Mucosa of rectum (tissue), 2 donors: ENCODE data around the gene HPCAL1.

Experiments used
- H3K27ac ChIP-seq, 2 donors: one replicate each; pipeline ENCODE4 v1.7.0; 2013; ENCODE audit warnings: inconsistent platforms in 2 of 2, low read depth in 2 of 2, low read length in 2 of 2
- H3K27me3 ChIP-seq, 2 donors: one replicate each; pipeline ENCODE4 v1.7.0; 2013; ENCODE audit warnings: low read length in 2 of 2; ENCODE audit not compliant: control insufficient read depth in 2 of 2, insufficient read depth in 2 of 2
- H3K36me3 ChIP-seq, 2 donors: one replicate each; pipeline ENCODE4 v1.7.0; 2013; ENCODE audit warnings: low read length in 2 of 2; ENCODE audit not compliant: control insufficient read depth in 2 of 2, insufficient read depth in 2 of 2
- H3K4me1 ChIP-seq, 2 donors: one replicate each; pipeline ENCODE4 v1.7.0; 2013; ENCODE audit warnings: low read length in 2 of 2, mild to moderate bottlenecking in 1 of 2; ENCODE audit not compliant: control insufficient read depth in 2 of 2, insufficient read depth in 2 of 2
- H3K4me3 ChIP-seq, 2 donors: one replicate each; pipeline ENCODE4 v1.7.0; 2013; ENCODE audit warnings: low read length in 2 of 2
- H3K9ac ChIP-seq, 2 donors: one replicate each; pipeline ENCODE4 v1.7.0; 2013; ENCODE audit warnings: low read length in 2 of 2, low read depth in 1 of 2, mild to moderate bottlenecking in 1 of 2
- H3K9me3 ChIP-seq, 2 donors: one replicate each; pipeline ENCODE4 v1.7.0; 2013; ENCODE audit warnings: low read length in 2 of 2; ENCODE audit not compliant: control insufficient read depth in 2 of 2
- donor health status: healthy.
- donor health status: Normal muscosa, but diverticular disease.

Gene HPCAL1

GRCh38 chr2:10269711-10270610 is 32.7 kb upstream of the HPCAL1 start:
- Histone ChIP-seq H3K27me3 (no peaks in the 10 kb centered on the region), H3K9me3 (no peaks in the 10 kb centered on the region), H3K4me3 (peak overlapping the region in 1 of 2 donors; percentile 7), H3K4me1 (peaks cover 15 to 31% of the 10 kb centered on the region in 2 donors), H3K27ac (peak overlapping the region; percentile 75 to 79), H3K36me3 (no peaks in the 10 kb centered on the region), H3K9ac (peak overlapping the region in 1 of 2 donors; percentile 61)

- Histone ChIP-seq H3K9me3 (no peaks in the 10 kb centered on the region), H3K36me3 (no peaks in the 10 kb centered on the region), H3K27ac (peak overlapping the region in 1 of 2 donors; percentile 6), H3K4me1 (peaks cover 15 to 23% of the 10 kb centered on the region in 2 donors), H3K27me3 (no peaks in the 10 kb centered on the region), H3K4me3 (no peak overlapping the region), H3K9ac (no peak overlapping the region)
Observed at GRCh38 chr2:10271509-10271908, 31.2 kb upstream of the HPCAL1 start.

- no peaks in the 10 kb centered on the region for H3K36me3 ChIP-seq
- H3K9me3 ChIP-seq: no peaks in the 10 kb centered on the region
- no peak overlapping the region for H3K9ac ChIP-seq
- H3K27me3 ChIP-seq: no peaks in the 10 kb centered on the region
- no peak overlapping the region for H3K27ac ChIP-seq
- peaks cover 15 to 23% of the 10 kb centered on the region in 2 donors for H3K4me1 ChIP-seq
- no peak overlapping the region for H3K4me3 ChIP-seq
Observed at GRCh38 chr2:10271946-10272345, 30.8 kb upstream of the HPCAL1 start.

- no peak overlapping the region for H3K9ac ChIP-seq
- no peaks in the 10 kb centered on the region for H3K9me3 ChIP-seq
- H3K4me3 ChIP-seq: no peak overlapping the region
- peaks cover 15 to 17% of the 10 kb centered on the region in 2 donors for H3K4me1 ChIP-seq
- no peaks in the 10 kb centered on the region for H3K36me3 ChIP-seq
- H3K27ac ChIP-seq: no peak overlapping the region
- no peaks in the 10 kb centered on the region for H3K27me3 ChIP-seq
Observed at GRCh38 chr2:10272464-10272863, 30.2 kb upstream of the HPCAL1 start.

GRCh38 chr2:10273215-10274175 is 29.2 kb upstream of the HPCAL1 start:
- H3K27ac ChIP-seq: no peak overlapping the region
- peaks cover 15 to 19% of the 10 kb centered on the region in 2 donors for H3K4me1 ChIP-seq
- no peak overlapping the region for H3K4me3 ChIP-seq
- H3K9ac ChIP-seq: no peak overlapping the region
- H3K36me3 ChIP-seq: no peaks in the 10 kb centered on the region
- no peaks in the 10 kb centered on the region for H3K9me3 ChIP-seq
- H3K27me3 ChIP-seq: no peaks in the 10 kb centered on the region

GRCh38 chr2:10274376-10274775 is 28.3 kb upstream of the HPCAL1 start:
- Histone ChIP-seq H3K4me1 (peaks cover 15 to 22% of the 10 kb centered on the region in 2 donors), H3K4me3 (no peak overlapping the region), H3K36me3 (no peaks in the 10 kb centered on the region)

GRCh38 chr2:10274983-10275802 is 27.5 kb upstream of the HPCAL1 start:
- no peak overlapping the region for H3K4me3 ChIP-seq
- H3K4me1 ChIP-seq: peaks cover 8 to 20% of the 10 kb centered on the region in 2 donors
- no peaks in the 10 kb centered on the region for H3K9me3 ChIP-seq
- H3K27me3 ChIP-seq: no peaks in the 10 kb centered on the region
- no peak overlapping the region for H3K27ac ChIP-seq
- no peak overlapping the region for H3K9ac ChIP-seq
- no peaks in the 10 kb centered on the region for H3K36me3 ChIP-seq

More at GRCh38 chr2:10274376-10274775, 28.3 kb upstream of the HPCAL1 start:
- Histone ChIP-seq H3K27me3 (no peaks in the 10 kb centered on the region), H3K27ac (no peak overlapping the region), H3K9me3 (no peaks in the 10 kb centered on the region), H3K9ac (no peak overlapping the region)

GRCh38 chr2:10276481-10277292 is 26.0 kb upstream of the HPCAL1 start:
- Histone ChIP-seq H3K27ac (no peak overlapping the region), H3K4me3 (no peak overlapping the region), H3K9me3 (no peaks in the 10 kb centered on the region), H3K36me3 (no peaks in the 10 kb centered on the region), H3K4me1 (peaks cover 0 to 11% of the 10 kb centered on the region in 2 donors), H3K27me3 (no peaks in the 10 kb centered on the region), H3K9ac (no peak overlapping the region)
